GM13977 (cell line): ENCODE results near the gene CNOT10.
"Not testable (repeated sequence)": the region's sequence is repeated elsewhere in the genome, so short reads cannot be mapped to it uniquely, and the experiment has no call there.

ENCODE experiments used
- DNase-seq: peaks from one replicate; pipeline ENCODE4 v3.0.0; 2012; ENCODE audit warnings: low spot score
- in situ Hi-C: fragments of 300-500 bp; cut with MboI; formaldehyde crosslinking; loops from one replicate; pipeline ENCODE4 v1.12.0; 2022; ENCODE audit warnings: low sequenced_read_pairs, low pct_unique_long_range_greater_than_20kb, mixed read lengths, inconsistent platforms; ENCODE audit not compliant: unreplicated experiment
- TF ChIP-seq, protein P1 (sequence below): IDR thresholded peaks from 2 replicates; pipeline ENCODE4 v1.5.1; 2012; ENCODE audit warnings: mild to moderate bottlenecking, control low read depth; ENCODE audit not compliant: insufficient read depth; ENCODE audit errors: extremely low read depth, missing control alignments

The CNOT10 gene

DNA sequence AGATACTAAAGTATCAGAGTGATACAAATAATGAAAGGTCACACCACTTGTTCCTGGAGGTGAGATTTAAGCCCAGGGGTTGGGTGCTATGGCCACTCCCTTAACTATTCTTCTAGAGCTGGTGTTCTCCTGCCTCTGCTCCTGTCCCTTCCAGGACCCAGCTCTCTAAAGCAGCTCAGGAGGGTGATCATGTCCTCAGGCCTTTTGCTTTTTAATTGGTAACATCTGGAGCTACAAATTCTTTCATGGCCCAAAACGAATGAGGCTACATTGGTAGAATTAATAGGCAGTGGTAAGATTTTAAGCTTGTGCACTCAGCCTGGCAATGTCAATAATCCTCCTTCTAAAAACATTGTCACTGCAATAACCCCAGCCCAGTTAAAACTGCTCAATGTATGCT lies 38.2 kb upstream of the CNOT10 start:
- no peak for DNase-seq
- TF ChIP-seq, protein P1, sequence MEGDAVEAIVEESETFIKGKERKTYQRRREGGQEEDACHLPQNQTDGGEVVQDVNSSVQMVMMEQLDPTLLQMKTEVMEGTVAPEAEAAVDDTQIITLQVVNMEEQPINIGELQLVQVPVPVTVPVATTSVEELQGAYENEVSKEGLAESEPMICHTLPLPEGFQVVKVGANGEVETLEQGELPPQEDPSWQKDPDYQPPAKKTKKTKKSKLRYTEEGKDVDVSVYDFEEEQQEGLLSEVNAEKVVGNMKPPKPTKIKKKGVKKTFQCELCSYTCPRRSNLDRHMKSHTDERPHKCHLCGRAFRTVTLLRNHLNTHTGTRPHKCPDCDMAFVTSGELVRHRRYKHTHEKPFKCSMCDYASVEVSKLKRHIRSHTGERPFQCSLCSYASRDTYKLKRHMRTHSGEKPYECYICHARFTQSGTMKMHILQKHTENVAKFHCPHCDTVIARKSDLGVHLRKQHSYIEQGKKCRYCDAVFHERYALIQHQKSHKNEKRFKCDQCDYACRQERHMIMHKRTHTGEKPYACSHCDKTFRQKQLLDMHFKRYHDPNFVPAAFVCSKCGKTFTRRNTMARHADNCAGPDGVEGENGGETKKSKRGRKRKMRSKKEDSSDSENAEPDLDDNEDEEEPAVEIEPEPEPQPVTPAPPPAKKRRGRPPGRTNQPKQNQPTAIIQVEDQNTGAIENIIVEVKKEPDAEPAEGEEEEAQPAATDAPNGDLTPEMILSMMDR, result no peak
- in situ Hi-C loops, result no loop called here

DNA sequence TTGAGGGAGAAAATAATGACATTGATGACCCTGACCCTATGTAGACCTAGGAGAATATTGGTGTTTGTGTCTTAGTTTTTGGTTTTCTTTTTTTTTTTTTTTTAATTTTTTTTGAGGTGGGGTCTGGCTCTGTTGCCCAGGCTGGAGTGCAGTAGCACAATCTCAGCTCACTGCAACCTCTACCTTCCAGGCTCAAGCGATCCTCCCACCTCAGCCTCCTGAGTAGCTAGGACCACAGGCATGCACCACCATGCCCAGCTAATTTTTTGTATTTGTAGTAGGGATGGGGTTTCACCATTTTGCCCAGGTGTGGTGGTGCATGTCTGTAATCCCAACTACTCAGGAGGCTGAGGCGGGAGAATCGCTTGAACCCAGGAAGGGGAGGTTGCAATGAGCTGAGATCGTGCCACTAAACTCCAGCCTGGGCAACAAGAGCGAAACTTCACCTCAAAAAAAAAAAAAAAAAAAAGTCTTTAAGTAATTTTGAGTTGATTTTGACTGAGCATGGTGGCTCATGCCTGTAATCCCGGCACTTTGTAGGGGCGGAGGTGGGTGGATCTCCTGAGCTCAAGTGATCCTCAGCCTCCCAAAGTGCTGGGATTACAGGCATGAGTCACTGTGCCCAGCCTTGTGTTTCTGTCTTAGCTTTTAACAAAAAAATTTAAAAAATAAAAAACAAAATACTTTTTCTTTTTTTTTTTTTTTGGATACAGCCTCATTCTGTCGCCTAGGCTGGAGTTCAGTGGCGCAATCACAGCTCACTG lies 32.5 kb upstream of the CNOT10 start:
- in situ Hi-C loops, DNase-seq: not testable (repeated sequence)

DNA sequence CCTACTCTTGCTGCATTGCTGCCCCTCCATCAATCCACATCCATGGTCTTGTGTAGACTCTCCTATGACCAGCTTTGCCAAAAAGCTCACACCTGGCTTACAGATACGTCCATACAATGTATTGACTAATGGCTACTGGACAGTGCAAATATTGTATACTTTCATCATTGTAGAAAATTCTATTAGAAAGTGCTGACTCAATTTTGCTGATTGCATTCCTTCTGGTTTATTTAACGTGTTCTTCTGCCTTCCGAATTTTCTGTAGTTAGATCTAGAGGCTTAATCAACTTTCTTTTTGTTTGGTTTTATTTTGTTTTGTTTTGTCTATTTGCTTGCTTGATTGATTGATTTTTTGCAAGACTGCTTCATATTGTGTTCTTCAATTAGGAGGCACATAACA lies 29.8 kb upstream of the CNOT10 start:
- in situ Hi-C loops, result no loop called here
- DNase-seq, result no peak
- TF ChIP-seq, protein P1, result no peak

DNA sequence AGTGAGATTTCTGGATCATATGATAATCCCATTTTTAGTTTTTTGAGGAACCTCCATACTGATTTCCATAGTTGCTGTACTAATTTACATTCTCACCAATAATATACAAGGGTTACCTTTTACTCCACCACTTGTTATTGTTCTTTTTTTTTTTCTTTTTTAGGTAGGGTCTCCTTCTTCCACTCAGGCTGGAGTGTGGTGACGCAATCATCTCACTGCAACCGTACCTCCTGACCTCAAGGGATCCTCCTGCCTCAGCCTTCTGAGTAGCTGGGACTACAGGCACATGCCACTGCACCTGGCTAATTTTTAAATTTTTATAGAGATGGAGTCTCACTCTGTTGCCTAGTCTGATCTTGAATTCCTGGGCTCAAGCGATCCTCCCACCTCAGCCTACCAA lies 24.4 kb upstream of the CNOT10 start:
- no peak for DNase-seq
- in situ Hi-C loops, result loop anchor here (10.0 kb wide), 1 partner anchor 156 kb away; the partner anchor contains the start of gene CMTM6
- TF ChIP-seq, protein P1, result no peak

DNA sequence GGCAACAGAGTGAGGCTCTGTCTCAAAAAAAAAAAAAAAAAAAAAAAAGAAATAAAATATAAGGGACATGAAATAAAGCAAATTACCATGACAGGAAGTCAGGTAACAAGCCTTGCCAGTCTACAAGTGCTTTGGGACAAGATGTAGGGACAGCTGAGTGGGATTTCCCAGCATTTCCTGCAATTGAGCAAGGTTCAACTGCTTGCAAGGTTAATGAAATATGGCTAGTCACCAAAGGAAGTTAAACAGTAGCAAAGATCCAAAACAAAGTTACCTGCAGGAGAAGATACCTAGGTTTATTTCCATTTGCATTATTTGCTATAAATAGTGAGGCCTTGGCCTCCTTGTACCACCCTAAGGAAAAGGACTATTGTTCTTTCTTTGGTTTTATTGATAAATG lies 22.3 kb upstream of the CNOT10 start:
- in situ Hi-C loops, result loop anchor here (10.0 kb wide), 1 partner anchor 158 kb away; the partner anchor contains the start of gene CMTM6
- DNase-seq, result no peak
- TF ChIP-seq, protein P1, result no peak

DNA sequence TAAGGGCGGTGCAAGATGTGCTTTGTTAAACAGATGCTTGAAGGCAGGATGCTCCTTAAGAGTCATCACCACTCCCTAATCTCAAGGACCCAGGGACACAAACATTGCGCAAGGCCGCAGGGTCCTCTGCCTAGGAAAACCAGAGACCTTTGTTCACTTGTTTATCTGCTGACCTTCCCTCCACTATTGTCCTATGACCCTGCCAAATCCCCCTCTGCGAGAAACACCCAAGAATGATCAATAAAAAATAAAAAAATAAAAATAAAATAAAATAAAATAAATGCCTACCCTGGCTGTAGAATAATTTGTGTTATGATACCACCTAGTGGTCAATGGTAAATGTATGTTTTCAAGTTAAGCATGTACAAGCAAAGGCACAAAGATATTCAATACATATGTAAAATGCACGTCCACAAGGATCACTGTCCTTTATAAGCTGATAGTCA lies 20.3 kb upstream of the CNOT10 start:
- peak; percentile 79 for DNase-seq
- TF ChIP-seq, protein P1, result peak; percentile 51
- in situ Hi-C loops, result loop anchor here (10.0 kb wide), 1 partner anchor 160 kb away; the partner anchor contains the start of gene CMTM6

DNA sequence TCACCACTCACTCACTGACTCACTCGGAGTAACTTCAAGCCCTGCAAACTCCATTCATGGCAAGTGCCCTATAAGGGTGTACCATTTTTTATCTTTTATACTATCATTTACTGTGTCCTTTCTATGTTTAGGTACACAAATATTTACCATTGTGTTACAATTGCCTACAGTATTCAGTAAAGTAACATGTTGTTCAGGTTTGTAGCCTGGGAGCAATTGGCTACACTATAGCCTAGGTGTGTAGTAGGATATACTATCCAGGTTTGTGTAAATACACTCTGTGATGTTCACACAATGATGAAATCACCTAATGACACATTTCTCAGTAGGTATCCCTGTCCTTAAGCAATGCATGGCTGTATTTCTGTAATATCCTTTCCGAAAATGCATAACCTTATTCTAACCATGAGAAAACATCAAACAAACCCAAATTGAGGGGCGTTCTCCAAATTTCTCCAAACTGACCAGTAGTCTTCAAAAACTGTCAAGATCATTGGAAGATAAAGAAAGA lies 17.9 kb upstream of the CNOT10 start:
- in situ Hi-C loops, result loop anchor here (10.0 kb wide), 1 partner anchor 162 kb away; the partner anchor contains the start of gene CMTM6
- no peak for DNase-seq
- TF ChIP-seq, protein P1, result no peak

DNA sequence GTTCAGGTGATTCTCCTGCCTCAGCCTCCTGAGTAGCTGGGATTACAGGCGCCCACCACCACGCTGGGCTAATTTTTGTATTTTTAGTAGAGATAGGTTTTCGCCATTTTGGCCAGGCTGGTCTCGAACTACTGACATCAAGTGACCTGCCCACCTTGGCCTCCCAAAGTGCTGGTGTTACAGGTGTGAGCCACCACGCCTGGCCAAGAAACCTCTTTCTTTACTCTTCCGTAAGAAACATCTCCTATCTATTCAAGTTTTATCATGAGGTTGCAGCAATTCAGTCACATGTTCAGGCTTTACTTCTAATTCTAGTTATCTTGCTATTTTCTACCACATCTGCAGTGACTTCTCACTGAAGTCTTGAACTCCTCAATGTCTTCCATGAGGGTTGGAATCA lies 15.8 kb upstream of the CNOT10 start:
- not testable (repeated sequence) for DNase-seq
- in situ Hi-C loops, result loop anchor here (10.0 kb wide), 1 partner anchor 164 kb away; the partner anchor contains the start of gene CMTM6

DNA sequence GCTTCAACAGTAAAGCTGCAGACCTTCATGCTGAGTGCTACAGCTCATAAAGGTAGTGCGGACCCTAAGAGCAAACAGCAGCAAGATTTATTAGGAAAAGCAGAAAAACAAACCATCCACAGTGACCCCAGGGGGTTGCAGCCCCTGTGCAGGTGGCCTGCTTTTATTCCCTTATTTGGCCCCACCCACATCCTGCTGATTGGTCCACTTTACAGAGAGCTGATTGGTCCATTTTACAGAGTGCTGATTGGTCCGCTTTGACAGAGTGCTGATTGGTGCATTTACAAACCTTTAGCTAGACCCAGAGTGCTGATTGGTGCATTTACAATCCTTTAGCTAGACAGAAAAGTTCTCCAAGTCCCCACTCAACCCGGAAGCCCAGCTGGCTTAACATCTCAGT lies 11.3 kb upstream of the CNOT10 start:
- in situ Hi-C loops, DNase-seq: not testable (repeated sequence)
